NCI-H2081 (cell line): ENCODE data around the gene CLDN3.

Experiments
- DNase-seq, 2 experiments: peaks; one replicate each; lab custom pipeline; 2025; lab: John Stamatoyannopoulos, UW

Gene CLDN3

GRCh38 chr7:73770860-73771670 lies 995 bp upstream of the CLDN3 start:
- DNase-seq: no peak

- peak; percentile 49 to 77 for DNase-seq
Observed at GRCh38 chr7:73769481-73770001, 529 bp downstream of the CLDN3 start.

- peak; percentile 12 to 55 for DNase-seq
Observed at GRCh38 chr7:73768641-73769480, 1.2 kb downstream of the CLDN3 start.

- DNase-seq: no peak
Observed at GRCh38 chr7:73766556-73767229, 3.4 kb downstream of the CLDN3 start.

GRCh38 chr7:73762659-73762999 lies 7.4 kb downstream of the CLDN3 start:
- DNase-seq: no peak

GRCh38 chr7:73761854-73762658 lies 8.0 kb downstream of the CLDN3 start:
- no peak for DNase-seq

- DNase-seq: no peak
Observed at GRCh38 chr7:73758581-73759138, 11.4 kb downstream of the CLDN3 start.

GRCh38 chr7:73749931-73750776 lies 19.9 kb downstream of the CLDN3 start:
- no peak for DNase-seq

GRCh38 chr7:73746378-73746777 lies 23.7 kb downstream of the CLDN3 start:
- peak in 1 of 2 experiments; percentile 30 for DNase-seq

- DNase-seq: peak; percentile 98 to 99
Observed at GRCh38 chr7:73742753-73743641, 27.1 kb downstream of the CLDN3 start.

GRCh38 chr7:73742338-73742752 lies 27.7 kb downstream of the CLDN3 start:
- peak in 1 of 2 experiments; percentile 71 for DNase-seq

- DNase-seq: peak; percentile 47 to 69
Observed at GRCh38 chr7:73741600-73741999, 28.5 kb downstream of the CLDN3 start.

- DNase-seq: no peak
Observed at GRCh38 chr7:73740771-73741170, 29.3 kb downstream of the CLDN3 start.

- DNase-seq: no peak
Observed at GRCh38 chr7:73740212-73740611, 29.9 kb downstream of the CLDN3 start.

- DNase-seq: no peak
Observed at GRCh38 chr7:73739387-73739767, 30.7 kb downstream of the CLDN3 start.

GRCh38 chr7:73738612-73739386 lies 31.3 kb downstream of the CLDN3 start, which contains the start of gene ABHD11:
ABHD11 (minus strand) TSS chr7:73738802; CDS start chr7:73738770, 32 bp downstream.
- peak; percentile 98 to 100 for DNase-seq

GRCh38 chr7:73738220-73738611 lies 31.9 kb downstream of the CLDN3 start:
- DNase-seq: peak; percentile 40 to 43
